ENCODE data around the gene EMC9.

GRCh38 chr14:24138396-24139271 is 2.8 kb downstream of the EMC9 start:
- TF ChIP-seq YY1 (IDR thresholded peaks at IDR 0.05; ENCODE audit: low read depth): no peak
- no peak for TF ChIP-seq POLR2AphosphoS5 (IDR thresholded peaks at IDR 0.05; ENCODE audit: low read depth, low read length)
- TF ChIP-seq FOXJ3 (CRISPR knock-in tag; IDR thresholded peaks at IDR 0.05): no peak
- no peak for TF ChIP-seq CTCF (IDR thresholded peaks at IDR 0.05)
- no peak for TF ChIP-seq RXRA (IDR thresholded peaks at IDR 0.05; ENCODE audit: borderline replicate concordance, low read depth)
